ENCODE measurements around the gene OGDH.
A peak's percentile ranks its signal among the peaks of the same experiment; 100 is the strongest.

OGDH gene

DNA sequence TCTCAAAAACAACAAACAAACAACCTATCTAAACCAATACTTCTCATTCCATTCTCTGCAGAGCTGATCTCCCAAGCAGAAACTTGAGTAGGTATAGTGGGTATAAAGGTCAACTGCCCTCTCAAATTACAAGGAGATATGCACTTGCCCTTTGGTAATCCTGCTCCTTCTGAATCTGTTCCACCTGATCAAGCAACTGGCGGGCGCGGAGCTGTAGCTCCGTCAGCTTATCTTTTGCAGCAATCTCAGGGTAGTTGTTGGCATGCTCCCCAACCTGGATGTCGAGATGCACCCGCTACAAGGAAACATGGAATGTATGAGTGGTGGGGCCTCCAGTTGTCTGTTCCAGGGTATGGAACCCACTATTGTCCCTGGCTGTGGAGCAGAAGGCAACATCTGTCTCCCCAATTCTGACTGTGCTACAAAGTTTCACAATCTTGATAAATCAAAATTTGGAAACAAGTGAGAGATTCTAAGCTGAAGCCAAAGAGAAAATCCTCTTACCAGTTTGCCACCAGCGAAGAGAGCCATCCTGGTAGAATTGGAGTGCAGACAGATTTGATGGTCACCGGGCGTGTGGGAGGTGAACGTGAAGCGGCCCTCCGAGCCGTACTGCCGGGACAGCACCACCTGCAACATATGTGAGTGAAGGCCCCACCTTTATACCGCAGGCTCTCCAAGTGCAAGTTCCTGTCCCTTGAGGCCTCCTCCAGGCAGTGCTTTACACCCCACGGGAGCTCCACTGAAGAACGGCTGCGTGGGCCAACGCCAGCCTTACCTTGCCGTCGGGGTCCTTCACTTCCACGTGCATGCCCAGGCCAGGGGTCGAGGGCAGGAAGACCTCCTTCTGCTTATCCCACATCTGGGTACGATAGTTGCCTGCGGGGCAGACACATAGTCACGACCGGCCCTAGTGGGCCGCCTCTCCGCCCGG, 25.2 kb upstream of the OGDH start (continued):
- TF ChIP-seq ZNF544 (tag by site-specific recombination; IDR thresholded peaks at IDR 0.05) (no peak), ZSCAN30 (tag by site-specific recombination; IDR thresholded peaks at IDR 0.05) (no peak), ZNF624 (tag by site-specific recombination; IDR thresholded peaks at IDR 0.05) (no peak), ZNF548 (tag by site-specific recombination; IDR thresholded peaks at IDR 0.05) (no peak), ZFHX2 (tag by site-specific recombination; conservative IDR thresholded peaks at IDR 0.05) (peak; percentile 35; the same call in 1 of the 2 replicates), ZNF473 (tag by site-specific recombination; IDR thresholded peaks at IDR 0.05) (no peak), SP3 (tag by site-specific recombination; IDR thresholded peaks at IDR 0.05) (no peak), KLF16 (tag by site-specific recombination; IDR thresholded peaks at IDR 0.05) (no peak), ZNF366 (tag by site-specific recombination; conservative IDR thresholded peaks at IDR 0.05) (no peak), ZNF501 (tag by site-specific recombination; IDR thresholded peaks at IDR 0.05) (no peak), ZNF664 (tag by site-specific recombination; IDR thresholded peaks at IDR 0.05) (no peak), ZNF311 (tag by site-specific recombination; IDR thresholded peaks at IDR 0.05; ENCODE audit: borderline replicate concordance) (no peak), SP7 (tag by site-specific recombination; IDR thresholded peaks at IDR 0.05) (peak; percentile 19; the same call in 1 of the 2 replicates), ZNF335 (tag by site-specific recombination; conservative IDR thresholded peaks at IDR 0.05) (peak; percentile 97), ZNF670 (tag by site-specific recombination; IDR thresholded peaks at IDR 0.05; ENCODE audit: low read depth) (no peak), ZNF324 (tag by site-specific recombination; IDR thresholded peaks at IDR 0.05) (no peak), ZNF610 (tag by site-specific recombination; IDR thresholded peaks at IDR 0.05; ENCODE audit: borderline replicate concordance) (no peak), ZBTB17 (tag by site-specific recombination; IDR thresholded peaks at IDR 0.05) (peak; percentile 35; the same call in 1 of the 2 replicates), GLIS1 (tag by site-specific recombination; IDR thresholded peaks at IDR 0.05) (peak; percentile 49; the same call in 1 of the 2 replicates), ZNF558 (tag by site-specific recombination; IDR thresholded peaks at IDR 0.05) (no peak), ZNF214 (tag by site-specific recombination; IDR thresholded peaks at IDR 0.05; ENCODE audit: borderline replicate concordance) (no peak), TCF7L2 (IDR thresholded peaks at IDR 0.05; ENCODE audit: borderline replicate concordance, low read depth, low read length) (no peak), ZFP69B (tag by site-specific recombination; IDR thresholded peaks at IDR 0.05) (no peak), GLIS2 (tag by site-specific recombination; IDR thresholded peaks at IDR 0.05) (peak; percentile 80), ZNF600 (tag by site-specific recombination; IDR thresholded peaks at IDR 0.05) (peak; percentile 8; the same call in 1 of the 2 replicates), ZNF48 (tag by site-specific recombination; IDR thresholded peaks at IDR 0.05) (no peak)
- TF ChIP-seq, protein P1, sequence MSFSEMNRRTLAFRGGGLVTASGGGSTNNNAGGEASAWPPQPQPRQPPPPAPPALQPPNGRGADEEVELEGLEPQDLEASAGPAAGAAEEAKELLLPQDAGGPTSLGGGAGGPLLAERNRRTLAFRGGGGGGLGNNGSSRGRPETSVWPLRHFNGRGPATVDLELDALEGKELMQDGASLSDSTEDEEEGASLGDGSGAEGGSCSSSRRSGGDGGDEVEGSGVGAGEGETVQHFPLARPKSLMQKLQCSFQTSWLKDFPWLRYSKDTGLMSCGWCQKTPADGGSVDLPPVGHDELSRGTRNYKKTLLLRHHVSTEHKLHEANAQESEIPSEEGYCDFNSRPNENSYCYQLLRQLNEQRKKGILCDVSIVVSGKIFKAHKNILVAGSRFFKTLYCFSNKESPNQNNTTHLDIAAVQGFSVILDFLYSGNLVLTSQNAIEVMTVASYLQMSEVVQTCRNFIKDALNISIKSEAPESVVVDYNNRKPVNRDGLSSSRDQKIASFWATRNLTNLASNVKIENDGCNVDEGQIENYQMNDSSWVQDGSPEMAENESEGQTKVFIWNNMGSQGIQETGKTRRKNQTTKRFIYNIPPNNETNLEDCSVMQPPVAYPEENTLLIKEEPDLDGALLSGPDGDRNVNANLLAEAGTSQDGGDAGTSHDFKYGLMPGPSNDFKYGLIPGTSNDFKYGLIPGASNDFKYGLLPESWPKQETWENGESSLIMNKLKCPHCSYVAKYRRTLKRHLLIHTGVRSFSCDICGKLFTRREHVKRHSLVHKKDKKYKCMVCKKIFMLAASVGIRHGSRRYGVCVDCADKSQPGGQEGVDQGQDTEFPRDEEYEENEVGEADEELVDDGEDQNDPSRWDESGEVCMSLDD (tag by site-specific recombination; IDR thresholded peaks at IDR 0.05) = no peak
- TF ChIP-seq, protein P2, sequence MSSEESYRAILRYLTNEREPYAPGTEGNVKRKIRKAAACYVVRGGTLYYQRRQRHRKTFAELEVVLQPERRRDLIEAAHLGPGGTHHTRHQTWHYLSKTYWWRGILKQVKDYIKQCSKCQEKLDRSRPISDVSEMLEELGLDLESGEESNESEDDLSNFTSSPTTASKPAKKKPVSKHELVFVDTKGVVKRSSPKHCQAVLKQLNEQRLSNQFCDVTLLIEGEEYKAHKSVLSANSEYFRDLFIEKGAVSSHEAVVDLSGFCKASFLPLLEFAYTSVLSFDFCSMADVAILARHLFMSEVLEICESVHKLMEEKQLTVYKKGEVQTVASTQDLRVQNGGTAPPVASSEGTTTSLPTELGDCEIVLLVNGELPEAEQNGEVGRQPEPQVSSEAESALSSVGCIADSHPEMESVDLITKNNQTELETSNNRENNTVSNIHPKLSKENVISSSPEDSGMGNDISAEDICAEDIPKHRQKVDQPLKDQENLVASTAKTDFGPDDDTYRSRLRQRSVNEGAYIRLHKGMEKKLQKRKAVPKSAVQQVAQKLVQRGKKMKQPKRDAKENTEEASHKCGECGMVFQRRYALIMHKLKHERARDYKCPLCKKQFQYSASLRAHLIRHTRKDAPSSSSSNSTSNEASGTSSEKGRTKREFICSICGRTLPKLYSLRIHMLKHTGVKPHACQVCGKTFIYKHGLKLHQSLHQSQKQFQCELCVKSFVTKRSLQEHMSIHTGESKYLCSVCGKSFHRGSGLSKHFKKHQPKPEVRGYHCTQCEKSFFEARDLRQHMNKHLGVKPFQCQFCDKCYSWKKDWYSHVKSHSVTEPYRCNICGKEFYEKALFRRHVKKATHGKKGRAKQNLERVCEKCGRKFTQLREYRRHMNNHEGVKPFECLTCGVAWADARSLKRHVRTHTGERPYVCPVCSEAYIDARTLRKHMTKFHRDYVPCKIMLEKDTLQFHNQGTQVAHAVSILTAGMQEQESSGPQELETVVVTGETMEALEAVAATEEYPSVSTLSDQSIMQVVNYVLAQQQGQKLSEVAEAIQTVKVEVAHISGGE (tag by site-specific recombination; conservative IDR thresholded peaks at IDR 0.05; ENCODE audit: low read depth) = no peak
- TF ChIP-seq, protein P3, sequence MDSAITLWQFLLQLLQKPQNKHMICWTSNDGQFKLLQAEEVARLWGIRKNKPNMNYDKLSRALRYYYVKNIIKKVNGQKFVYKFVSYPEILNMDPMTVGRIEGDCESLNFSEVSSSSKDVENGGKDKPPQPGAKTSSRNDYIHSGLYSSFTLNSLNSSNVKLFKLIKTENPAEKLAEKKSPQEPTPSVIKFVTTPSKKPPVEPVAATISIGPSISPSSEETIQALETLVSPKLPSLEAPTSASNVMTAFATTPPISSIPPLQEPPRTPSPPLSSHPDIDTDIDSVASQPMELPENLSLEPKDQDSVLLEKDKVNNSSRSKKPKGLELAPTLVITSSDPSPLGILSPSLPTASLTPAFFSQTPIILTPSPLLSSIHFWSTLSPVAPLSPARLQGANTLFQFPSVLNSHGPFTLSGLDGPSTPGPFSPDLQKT (IDR thresholded peaks at IDR 0.05; ENCODE audit: borderline replicate concordance, low read depth, low read length) = no peak
- TF ChIP-seq, protein P4, sequence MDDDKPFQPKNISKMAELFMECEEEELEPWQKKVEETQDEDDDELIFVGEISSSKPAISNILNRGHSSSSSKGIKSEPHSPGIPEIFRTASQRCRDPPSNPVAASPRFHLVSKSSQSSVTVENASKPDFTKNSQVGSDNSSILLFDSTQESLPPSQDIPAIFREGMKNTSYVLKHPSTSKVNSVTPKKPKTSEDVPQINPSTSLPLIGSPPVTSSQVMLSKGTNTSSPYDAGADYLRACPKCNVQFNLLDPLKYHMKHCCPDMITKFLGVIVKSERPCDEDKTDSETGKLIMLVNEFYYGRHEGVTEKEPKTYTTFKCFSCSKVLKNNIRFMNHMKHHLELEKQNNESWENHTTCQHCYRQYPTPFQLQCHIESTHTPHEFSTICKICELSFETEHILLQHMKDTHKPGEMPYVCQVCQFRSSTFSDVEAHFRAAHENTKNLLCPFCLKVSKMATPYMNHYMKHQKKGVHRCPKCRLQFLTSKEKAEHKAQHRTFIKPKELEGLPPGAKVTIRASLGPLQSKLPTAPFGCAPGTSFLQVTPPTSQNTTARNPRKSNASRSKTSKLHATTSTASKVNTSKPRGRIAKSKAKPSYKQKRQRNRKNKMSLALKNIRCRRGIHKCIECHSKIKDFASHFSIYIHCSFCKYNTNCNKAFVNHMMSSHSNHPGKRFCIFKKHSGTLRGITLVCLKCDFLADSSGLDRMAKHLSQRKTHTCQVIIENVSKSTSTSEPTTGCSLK (tag by site-specific recombination; IDR thresholded peaks at IDR 0.05) = no peak
